ENCODE data around the gene GRIP1.

DNA sequence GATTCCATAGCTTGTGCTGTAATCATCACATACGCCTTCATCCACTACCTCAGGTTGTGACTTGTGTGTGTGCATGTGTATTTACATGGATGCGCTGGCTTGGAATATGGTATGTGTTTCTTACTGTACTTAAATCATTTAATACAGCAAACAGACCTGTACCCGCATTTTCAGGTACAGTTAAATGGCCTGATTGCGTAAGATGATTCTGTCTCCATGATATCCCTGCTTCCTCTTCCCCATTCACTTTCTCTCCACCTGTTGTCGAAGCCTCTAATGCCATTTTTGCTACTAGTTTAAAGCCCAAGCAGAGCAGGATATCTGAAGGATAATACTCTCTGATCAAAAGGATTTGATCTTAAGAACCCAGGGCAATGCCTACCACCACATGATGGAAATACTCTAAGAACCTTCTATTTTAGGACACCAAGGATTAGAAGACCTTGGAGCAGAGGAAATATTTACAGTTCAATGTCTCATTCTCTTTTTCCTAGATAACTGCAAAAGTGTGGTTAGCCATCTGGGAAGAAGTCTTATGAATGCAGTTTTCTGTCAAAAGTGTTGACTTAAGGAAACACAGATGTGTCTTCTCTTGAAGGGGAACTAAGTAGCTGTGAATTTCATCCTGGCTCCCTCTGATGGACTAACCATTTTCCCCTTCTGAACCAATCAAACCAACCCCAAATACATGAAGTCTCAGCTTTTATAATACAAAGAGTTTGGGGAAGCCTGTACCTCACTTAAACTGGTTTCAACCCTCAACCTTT, 297.9 kb downstream of the GRIP1 start:
- no peak for TF ChIP-seq RAD21 (IDR thresholded peaks at IDR 0.05; ENCODE audit: low read depth)
- no peak for TF ChIP-seq EP300 (IDR thresholded peaks at IDR 0.05; ENCODE audit: borderline replicate concordance)
- peak; percentile 58; the same call in 1 of the 2 replicates for TF ChIP-seq CEBPB (IDR thresholded peaks at IDR 0.05)
- no peak for TF ChIP-seq YY1 (IDR thresholded peaks at IDR 0.05; ENCODE audit: low read depth)
- TF ChIP-seq, protein P1, sequence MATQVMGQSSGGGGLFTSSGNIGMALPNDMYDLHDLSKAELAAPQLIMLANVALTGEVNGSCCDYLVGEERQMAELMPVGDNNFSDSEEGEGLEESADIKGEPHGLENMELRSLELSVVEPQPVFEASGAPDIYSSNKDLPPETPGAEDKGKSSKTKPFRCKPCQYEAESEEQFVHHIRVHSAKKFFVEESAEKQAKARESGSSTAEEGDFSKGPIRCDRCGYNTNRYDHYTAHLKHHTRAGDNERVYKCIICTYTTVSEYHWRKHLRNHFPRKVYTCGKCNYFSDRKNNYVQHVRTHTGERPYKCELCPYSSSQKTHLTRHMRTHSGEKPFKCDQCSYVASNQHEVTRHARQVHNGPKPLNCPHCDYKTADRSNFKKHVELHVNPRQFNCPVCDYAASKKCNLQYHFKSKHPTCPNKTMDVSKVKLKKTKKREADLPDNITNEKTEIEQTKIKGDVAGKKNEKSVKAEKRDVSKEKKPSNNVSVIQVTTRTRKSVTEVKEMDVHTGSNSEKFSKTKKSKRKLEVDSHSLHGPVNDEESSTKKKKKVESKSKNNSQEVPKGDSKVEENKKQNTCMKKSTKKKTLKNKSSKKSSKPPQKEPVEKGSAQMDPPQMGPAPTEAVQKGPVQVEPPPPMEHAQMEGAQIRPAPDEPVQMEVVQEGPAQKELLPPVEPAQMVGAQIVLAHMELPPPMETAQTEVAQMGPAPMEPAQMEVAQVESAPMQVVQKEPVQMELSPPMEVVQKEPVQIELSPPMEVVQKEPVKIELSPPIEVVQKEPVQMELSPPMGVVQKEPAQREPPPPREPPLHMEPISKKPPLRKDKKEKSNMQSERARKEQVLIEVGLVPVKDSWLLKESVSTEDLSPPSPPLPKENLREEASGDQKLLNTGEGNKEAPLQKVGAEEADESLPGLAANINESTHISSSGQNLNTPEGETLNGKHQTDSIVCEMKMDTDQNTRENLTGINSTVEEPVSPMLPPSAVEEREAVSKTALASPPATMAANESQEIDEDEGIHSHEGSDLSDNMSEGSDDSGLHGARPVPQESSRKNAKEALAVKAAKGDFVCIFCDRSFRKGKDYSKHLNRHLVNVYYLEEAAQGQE (IDR thresholded peaks at IDR 0.05; ENCODE audit: low read depth), result no peak
- TF ChIP-seq ZBTB7A (IDR thresholded peaks at IDR 0.05; ENCODE audit: low read depth), result no peak
- TF ChIP-seq, protein P2, sequence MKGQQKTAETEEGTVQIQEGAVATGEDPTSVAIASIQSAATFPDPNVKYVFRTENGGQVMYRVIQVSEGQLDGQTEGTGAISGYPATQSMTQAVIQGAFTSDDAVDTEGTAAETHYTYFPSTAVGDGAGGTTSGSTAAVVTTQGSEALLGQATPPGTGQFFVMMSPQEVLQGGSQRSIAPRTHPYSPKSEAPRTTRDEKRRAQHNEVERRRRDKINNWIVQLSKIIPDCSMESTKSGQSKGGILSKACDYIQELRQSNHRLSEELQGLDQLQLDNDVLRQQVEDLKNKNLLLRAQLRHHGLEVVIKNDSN (IDR thresholded peaks at IDR 0.05), result no peak
- TF ChIP-seq CREB1 (IDR thresholded peaks at IDR 0.05; ENCODE audit: low read depth), result no peak
- TF ChIP-seq, protein P3, sequence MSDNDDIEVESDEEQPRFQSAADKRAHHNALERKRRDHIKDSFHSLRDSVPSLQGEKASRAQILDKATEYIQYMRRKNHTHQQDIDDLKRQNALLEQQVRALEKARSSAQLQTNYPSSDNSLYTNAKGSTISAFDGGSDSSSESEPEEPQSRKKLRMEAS (IDR thresholded peaks at IDR 0.05), result no peak
- no peak for TF ChIP-seq EGR1 (IDR thresholded peaks at IDR 0.05)
- no peak for TF ChIP-seq TAF1 (IDR thresholded peaks at IDR 0.05; ENCODE audit: low read depth)
